Measurements from ENCODE around the gene VTCN1. TPM values are rescaled to one million over a fixed set of nuclear protein-coding genes. Genes with fewer than 3 reads are reported as not detected.

VTCN1 gene
- total RNA-seq, 2 donors from 2014 or later = not detected

GRCh38 chr1:117231748-117232373 lies 21.1 kb upstream of the VTCN1 start:
- no peak overlapping the region for H3K27ac ChIP-seq (ENCODE audit: low read depth, low read length)
- TF ChIP-seq CTCF (conservative IDR thresholded peaks at IDR 0.05) = no peak

GRCh38 chr1:117231312-117231711 lies 20.6 kb upstream of the VTCN1 start:
- TF ChIP-seq CTCF (conservative IDR thresholded peaks at IDR 0.05) = no peak
- no peaks in the 10 kb centered on the region for H3K27me3 ChIP-seq (ENCODE audit: control insufficient read depth, insufficient read depth, low read length, poor library complexity, severe bottlenecking)
- Mint-ChIP-seq H3K9me3 (no peaks in the 10 kb centered on the region), H3K27ac (no peak overlapping the region), H3K4me3 (no peak overlapping the region), H3K27me3 (ENCODE audit: insufficient read depth) (no peaks in the 10 kb centered on the region), H3K36me3 (ENCODE audit: low read depth) (no peaks in the 10 kb centered on the region), H3K4me1 (no peaks in the 10 kb centered on the region)
- no peak for DNase-seq
- H3K36me3 ChIP-seq (ENCODE audit: control insufficient read depth, insufficient read depth, low read length) = no peaks in the 10 kb centered on the region
- H3K4me1 ChIP-seq (ENCODE audit: control insufficient read depth, insufficient read depth, low read length) = no peaks in the 10 kb centered on the region
- no peak overlapping the region for H3K27ac ChIP-seq (ENCODE audit: low read depth, low read length)
- no peak overlapping the region for H3K4me3 ChIP-seq (ENCODE audit: low read length)
- no peaks in the 10 kb centered on the region for H3K9me3 ChIP-seq (ENCODE audit: control insufficient read depth, low read length)
- no peak overlapping the region for H3K9ac ChIP-seq (ENCODE audit: extremely low read depth, low read length, poor library complexity, severe bottlenecking)
- WGBS, 2 experiments (ENCODE audit: insufficient coverage in 1 of 2, insufficient read length in 1 of 2) = 30 to 36% methylated on average over 2 of the region's 2 CpGs

More at GRCh38 chr1:117231748-117232373, 21.1 kb upstream of the VTCN1 start:
- Histone ChIP-seq H3K4me3 (ENCODE audit: low read length) (no peak overlapping the region), H3K9me3 (ENCODE audit: control insufficient read depth, low read length) (no peaks in the 10 kb centered on the region), H3K27me3 (ENCODE audit: control insufficient read depth, insufficient read depth, low read length, poor library complexity, severe bottlenecking) (no peaks in the 10 kb centered on the region), H3K4me1 (ENCODE audit: control insufficient read depth, insufficient read depth, low read length) (no peaks in the 10 kb centered on the region), H3K9ac (ENCODE audit: extremely low read depth, low read length, poor library complexity, severe bottlenecking) (no peak overlapping the region), H3K36me3 (ENCODE audit: control insufficient read depth, insufficient read depth, low read length) (no peaks in the 10 kb centered on the region)
- H3K4me3 Mint-ChIP-seq = no peak overlapping the region
- H3K9me3 Mint-ChIP-seq = no peaks in the 10 kb centered on the region
- H3K4me1 Mint-ChIP-seq = no peaks in the 10 kb centered on the region
- 93 to 96% methylated on average over 4 of the region's 4 CpGs for whole genome bisulfite sequencing, 2 experiments (ENCODE audit: insufficient coverage in 1 of 2, insufficient read length in 1 of 2)
- H3K36me3 Mint-ChIP-seq (ENCODE audit: low read depth) = no peaks in the 10 kb centered on the region
- no peaks in the 10 kb centered on the region for H3K27me3 Mint-ChIP-seq (ENCODE audit: insufficient read depth)
- DNase-seq = no peak
- H3K27ac Mint-ChIP-seq = no peak overlapping the region

GRCh38 chr1:117229217-117229616 lies 18.5 kb upstream of the VTCN1 start:
- H3K4me1 Mint-ChIP-seq = no peaks in the 10 kb centered on the region
- no peak for DNase-seq
- Histone ChIP-seq H3K27ac (ENCODE audit: low read depth, low read length) (no peak overlapping the region), H3K36me3 (ENCODE audit: control insufficient read depth, insufficient read depth, low read length) (no peaks in the 10 kb centered on the region), H3K4me3 (ENCODE audit: low read length) (no peak overlapping the region), H3K9me3 (ENCODE audit: control insufficient read depth, low read length) (no peaks in the 10 kb centered on the region), H3K4me1 (ENCODE audit: control insufficient read depth, insufficient read depth, low read length) (no peaks in the 10 kb centered on the region), H3K9ac (ENCODE audit: extremely low read depth, low read length, poor library complexity, severe bottlenecking) (no peak overlapping the region), H3K27me3 (ENCODE audit: control insufficient read depth, insufficient read depth, low read length, poor library complexity, severe bottlenecking) (no peaks in the 10 kb centered on the region)
- WGBS, 2 experiments (ENCODE audit: insufficient coverage in 1 of 2, insufficient read length in 1 of 2) = 92 to 100% methylated on average over 3 of the region's 3 CpGs
- H3K9me3 Mint-ChIP-seq = no peaks in the 10 kb centered on the region
- no peak overlapping the region for H3K27ac Mint-ChIP-seq
- no peak overlapping the region for H3K4me3 Mint-ChIP-seq
- H3K36me3 Mint-ChIP-seq (ENCODE audit: low read depth) = no peaks in the 10 kb centered on the region
- H3K27me3 Mint-ChIP-seq (ENCODE audit: insufficient read depth) = peaks cover 2% of the 10 kb centered on the region
- no peak for TF ChIP-seq CTCF (conservative IDR thresholded peaks at IDR 0.05)

Measured in endodermal cell (in vitro differentiated cells).